Measurements from ENCODE around the gene MAMSTR.
A peak's percentile ranks its signal among the peaks of the same experiment; 100 is the strongest.

The MAMSTR gene

GRCh38 chr19:48741129-48741999 is 21.8 kb upstream of the MAMSTR start:
- TF ChIP-seq CTCF (conservative IDR thresholded peaks at IDR 0.05) = no peak
- H3K27ac ChIP-seq = no peak overlapping the region

- H3K27ac ChIP-seq = peak within 1 kb of the TSS; percentile 78
- no peak for TF ChIP-seq CTCF (conservative IDR thresholded peaks at IDR 0.05)
Observed at GRCh38 chr19:48740164-48740972, 20.8 kb upstream of the MAMSTR start, which contains the start of gene RASIP1. RASIP1 (minus strand) TSS chr19:48740610; CDS start chr19:48740282, 328 bp downstream.

GRCh38 chr19:48739404-48740163 is 20.1 kb upstream of the MAMSTR start:
- H3K27ac ChIP-seq = peak overlapping the region; percentile 78
- TF ChIP-seq CTCF (conservative IDR thresholded peaks at IDR 0.05) = no peak

- peak; percentile 72 for TF ChIP-seq CTCF (conservative IDR thresholded peaks at IDR 0.05)
- peak overlapping the region; percentile 78 for H3K27ac ChIP-seq
Observed at GRCh38 chr19:48738557-48739403, 19.3 kb upstream of the MAMSTR start.

- no peak for TF ChIP-seq CTCF (conservative IDR thresholded peaks at IDR 0.05)
- H3K27ac ChIP-seq = no peak overlapping the region
Observed at GRCh38 chr19:48737360-48737998, 18.0 kb upstream of the MAMSTR start.

GRCh38 chr19:48735031-48735615 is 15.6 kb upstream of the MAMSTR start:
- H3K27ac ChIP-seq = no peak overlapping the region
- no peak for TF ChIP-seq CTCF (conservative IDR thresholded peaks at IDR 0.05)
